Choroid plexus epithelial cell (primary cell): ENCODE data around the gene CNTRL.
"Not testable (repeated sequence)": the region's sequence is repeated elsewhere in the genome, so short reads cannot be mapped to it uniquely, and the experiment has no call there.

Experiments used
- DNase-seq: peaks from one replicate; pipeline ENCODE4 v3.0.0-alpha.2; 2010; ENCODE audit warnings: low read depth
- H3K4me3 ChIP-seq: 2 replicates; pipeline ENCODE4 v1.5.1; 2011; ENCODE audit warnings: low read depth, mild to moderate bottlenecking, control low read depth, low read length, moderate library complexity
- TF ChIP-seq, protein P1 (sequence below): conservative IDR thresholded peaks from 2 replicates; pipeline ENCODE4 v1.5.1; 2011; ENCODE audit warnings: low read depth, mild to moderate bottlenecking, control low read depth, inconsistent platforms, low read length, moderate library complexity

CNTRL gene

GRCh38 chr9:121178676-121179372 lies 104.1 kb downstream of the CNTRL start:
- DNase-seq, result no peak
- TF ChIP-seq, protein P1, sequence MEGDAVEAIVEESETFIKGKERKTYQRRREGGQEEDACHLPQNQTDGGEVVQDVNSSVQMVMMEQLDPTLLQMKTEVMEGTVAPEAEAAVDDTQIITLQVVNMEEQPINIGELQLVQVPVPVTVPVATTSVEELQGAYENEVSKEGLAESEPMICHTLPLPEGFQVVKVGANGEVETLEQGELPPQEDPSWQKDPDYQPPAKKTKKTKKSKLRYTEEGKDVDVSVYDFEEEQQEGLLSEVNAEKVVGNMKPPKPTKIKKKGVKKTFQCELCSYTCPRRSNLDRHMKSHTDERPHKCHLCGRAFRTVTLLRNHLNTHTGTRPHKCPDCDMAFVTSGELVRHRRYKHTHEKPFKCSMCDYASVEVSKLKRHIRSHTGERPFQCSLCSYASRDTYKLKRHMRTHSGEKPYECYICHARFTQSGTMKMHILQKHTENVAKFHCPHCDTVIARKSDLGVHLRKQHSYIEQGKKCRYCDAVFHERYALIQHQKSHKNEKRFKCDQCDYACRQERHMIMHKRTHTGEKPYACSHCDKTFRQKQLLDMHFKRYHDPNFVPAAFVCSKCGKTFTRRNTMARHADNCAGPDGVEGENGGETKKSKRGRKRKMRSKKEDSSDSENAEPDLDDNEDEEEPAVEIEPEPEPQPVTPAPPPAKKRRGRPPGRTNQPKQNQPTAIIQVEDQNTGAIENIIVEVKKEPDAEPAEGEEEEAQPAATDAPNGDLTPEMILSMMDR, result no peak
- no peak overlapping the region for H3K4me3 ChIP-seq

DNA sequence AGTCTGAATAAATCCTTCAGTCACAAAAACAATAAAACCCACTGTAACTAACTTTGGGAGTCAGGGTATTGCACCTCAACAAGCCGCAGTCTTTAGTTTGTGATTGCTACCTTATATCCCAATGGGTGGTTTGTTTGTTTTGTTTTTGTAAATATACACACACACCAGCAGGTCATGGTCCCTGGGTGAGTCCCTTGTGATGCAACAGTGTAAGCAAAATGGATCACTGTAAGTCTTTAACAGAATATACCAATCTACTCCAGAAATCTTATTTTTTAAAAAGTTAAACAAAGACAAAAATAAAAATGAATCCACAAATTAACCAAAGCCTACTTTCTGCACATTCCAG lies 104.6 kb downstream of the CNTRL start:
- not testable (repeated sequence) for H3K4me3 ChIP-seq, DNase-seq

DNA sequence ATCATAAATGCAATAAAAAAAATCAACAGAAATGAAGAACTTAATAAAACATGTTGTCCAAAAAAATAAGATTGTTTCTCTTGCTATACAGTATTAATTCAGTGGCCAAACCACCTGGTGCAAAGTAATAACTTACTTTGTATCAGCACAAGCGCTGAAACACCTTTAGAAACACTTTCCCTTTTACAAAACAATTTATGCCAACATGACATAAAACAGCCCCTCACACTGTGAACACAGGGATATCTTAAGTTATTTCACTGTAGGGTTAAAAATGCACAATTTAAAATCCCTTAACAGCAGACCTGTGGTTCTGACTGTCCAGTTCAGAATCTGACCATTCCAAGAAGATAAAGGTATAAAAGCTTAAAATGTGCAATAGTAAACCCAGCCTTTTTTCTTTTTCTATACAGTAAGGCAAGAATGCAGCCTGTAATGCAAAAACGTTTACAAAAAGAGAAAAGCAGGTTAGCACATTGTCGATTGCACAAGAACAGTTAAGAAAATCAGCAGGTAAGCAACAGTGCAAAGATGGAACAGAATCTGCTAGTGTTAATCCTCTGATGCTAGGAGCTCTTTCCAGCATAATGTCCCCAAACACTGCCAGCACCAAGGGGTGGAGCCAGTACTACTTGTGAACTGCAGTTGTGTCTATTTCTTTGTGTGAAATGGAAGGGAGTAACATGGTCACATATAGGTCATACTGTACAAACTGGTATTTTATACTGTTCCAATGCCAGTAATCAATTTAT lies 105.4 kb downstream of the CNTRL start:
- H3K4me3 ChIP-seq, result no peak overlapping the region
- TF ChIP-seq, protein P1, result no peak
- DNase-seq, result no peak

- no peak for DNase-seq
- H3K4me3 ChIP-seq, result no peak overlapping the region
- TF ChIP-seq, protein P1, result no peak
Observed at GRCh38 chr9:121182101-121182836, 107.5 kb downstream of the CNTRL start.

GRCh38 chr9:121182989-121183388 lies 108.2 kb downstream of the CNTRL start:
- DNase-seq, result no peak
- TF ChIP-seq, protein P1, result no peak

DNA sequence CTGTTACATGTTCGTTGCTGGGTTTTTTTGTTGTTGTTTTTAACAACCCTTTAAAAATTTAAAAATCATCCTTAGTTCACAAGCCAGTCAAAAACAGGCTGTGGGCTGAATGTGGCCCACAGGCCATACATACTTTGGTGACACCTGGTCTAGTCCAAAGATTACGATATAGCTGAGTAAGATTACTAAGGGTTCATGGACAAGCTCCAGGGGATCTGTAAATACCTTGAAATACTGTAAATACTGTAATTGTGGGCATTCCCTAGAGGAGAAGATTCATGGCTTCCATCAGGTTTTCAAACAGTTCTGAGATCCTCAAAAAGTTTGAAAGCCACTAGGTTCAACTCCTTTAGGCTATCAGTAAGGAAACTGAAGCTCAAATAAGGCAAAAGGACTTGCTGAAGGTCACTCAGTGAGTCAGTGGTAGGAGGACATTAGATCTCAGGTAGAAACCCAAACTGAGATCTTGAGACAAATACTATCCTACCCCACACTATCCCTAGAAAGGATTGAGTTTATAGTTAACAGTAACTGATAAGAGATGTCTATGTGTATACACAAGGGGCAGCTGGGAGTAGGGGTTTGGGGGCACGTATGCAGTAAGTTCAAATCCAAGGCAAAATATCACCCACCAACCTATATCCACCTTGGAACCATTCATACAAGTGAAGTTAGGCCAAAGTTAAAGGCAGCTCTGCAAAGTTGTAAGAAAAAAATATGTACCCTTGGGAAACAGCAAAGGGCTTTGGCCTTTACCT lies 109.1 kb downstream of the CNTRL start:
- DNase-seq, result no peak
- TF ChIP-seq, protein P1, result no peak
- no peak overlapping the region for H3K4me3 ChIP-seq

More at GRCh38 chr9:121182989-121183388, 108.2 kb downstream of the CNTRL start:
- H3K4me3 ChIP-seq, result no peak overlapping the region

- DNase-seq, result no peak
- H3K4me3 ChIP-seq, result no peak overlapping the region
- TF ChIP-seq, protein P1, result no peak
Observed at GRCh38 chr9:121184463-121184862, 109.7 kb downstream of the CNTRL start.
